ENCODE results near the gene AQP12A.

The AQP12A gene

DNA sequence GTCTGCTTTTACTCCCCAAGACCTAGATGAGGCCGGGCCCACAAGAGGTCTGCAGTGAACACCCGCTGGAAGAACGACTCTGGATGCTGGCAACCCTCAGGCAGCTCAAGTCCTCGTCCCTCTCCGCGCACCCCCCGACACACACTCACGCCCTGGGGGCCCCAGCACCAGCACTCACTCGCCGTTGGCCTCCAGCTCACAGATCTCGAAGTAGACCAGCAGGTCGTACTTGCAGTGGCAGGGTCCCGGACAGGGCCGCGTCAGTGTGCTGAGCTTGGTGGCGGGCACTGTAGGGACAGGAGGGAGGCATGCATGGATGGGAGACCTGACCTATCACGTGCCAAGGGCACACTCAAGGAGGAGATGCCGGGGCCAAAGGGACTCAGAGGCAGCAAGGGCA lies 49.4 kb downstream of the AQP12A start:
- DNase-seq (ENCODE audit: low spot score) = no peak

- peak; percentile 53 for DNase-seq (ENCODE audit: low spot score)
These were observed 51.0 kb downstream of the AQP12A start for GRCh38 chr2:240742602-240743095.

GRCh38 chr2:240745456-240745855 lies 53.8 kb downstream of the AQP12A start:
- DNase-seq (ENCODE audit: low spot score) = no peak

DNA sequence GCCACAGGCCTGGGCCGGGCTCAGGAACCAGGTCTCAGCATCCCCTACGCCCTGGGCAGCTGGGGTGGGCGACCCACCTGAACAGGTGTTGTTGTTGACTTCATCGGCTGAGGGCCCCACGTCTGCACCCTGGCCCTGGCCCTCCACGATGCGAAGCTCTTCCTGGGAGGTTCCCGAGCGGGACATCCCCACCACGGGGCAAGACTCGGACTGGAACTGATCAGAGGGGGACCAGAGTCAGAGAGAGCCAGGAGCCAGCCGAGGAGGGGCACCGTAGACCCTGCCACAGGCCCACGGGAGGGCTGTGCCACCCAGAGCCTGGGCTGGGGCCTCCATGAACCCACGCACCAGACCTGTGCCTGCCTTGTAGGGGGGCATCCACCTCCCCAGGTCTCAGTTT lies 54.3 kb downstream of the AQP12A start:
- DNase-seq (ENCODE audit: low spot score) = no peak

- DNase-seq (ENCODE audit: low spot score) = no peak
These were observed 55.0 kb downstream of the AQP12A start for GRCh38 chr2:240746671-240747070.

DNA sequence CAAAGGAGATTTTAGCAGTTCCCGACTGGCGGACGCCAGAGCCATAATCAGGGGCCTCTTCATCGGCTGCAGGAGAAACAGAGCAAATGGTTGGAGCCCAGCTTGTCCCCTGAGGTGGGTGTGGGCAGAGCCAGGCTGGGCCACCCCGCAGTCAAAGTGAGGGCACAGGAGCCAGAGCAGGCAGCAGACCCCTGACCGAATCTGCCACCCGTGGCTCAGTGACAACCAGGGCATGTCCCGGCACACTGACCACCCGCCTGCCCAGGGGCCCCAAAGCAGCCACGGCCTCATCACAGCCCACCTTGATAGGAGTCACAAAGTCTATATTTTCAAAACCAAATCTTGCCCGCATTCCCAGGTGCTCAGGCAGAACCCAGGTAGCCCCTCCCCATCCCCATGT lies 55.6 kb downstream of the AQP12A start:
- DNase-seq (ENCODE audit: low spot score) = no peak
